Mesenchymal stem cell (in vitro differentiated cells and primary cell): Measurements from ENCODE around the gene TAF4.

Source experiments
- DNase-seq: peaks from one replicate; pipeline ENCODE4 v3.0.0-alpha.2; 2013
- H2AFZ ChIP-seq: one replicate; pipeline ENCODE4 v1.6.1; 2013; ENCODE audit warnings: low read depth, mild to moderate bottlenecking, control low read depth, inconsistent platforms, low read length, moderate library complexity
- H2AK5ac ChIP-seq: 2 replicates; pipeline ENCODE4 v1.6.1; 2013; ENCODE audit warnings: low read length, moderate library complexity, mild to moderate bottlenecking, inconsistent platforms; ENCODE audit not compliant: severe bottlenecking
- H2BK120ac ChIP-seq: one replicate; pipeline ENCODE4 v1.6.1; 2013; ENCODE audit warnings: low read depth, mild to moderate bottlenecking, inconsistent platforms, low read length, moderate library complexity
- H2BK12ac ChIP-seq, 2 experiments: one replicate each; pipeline ENCODE4 v1.6.1; 2013; ENCODE audit warnings: inconsistent platforms in 2 of 2, low read length in 2 of 2, mild to moderate bottlenecking in 2 of 2, moderate library complexity in 2 of 2, control low read depth in 1 of 2
- H2BK15ac ChIP-seq: one replicate; pipeline ENCODE4 v1.6.1; 2013; ENCODE audit warnings: mild to moderate bottlenecking, low read depth, inconsistent platforms; ENCODE audit not compliant: poor library complexity, severe bottlenecking
- H2BK5ac ChIP-seq: 2 replicates; pipeline ENCODE4 v1.6.1; 2013; ENCODE audit warnings: low read depth, mild to moderate bottlenecking, low read length, control low read depth, inconsistent platforms; ENCODE audit not compliant: poor library complexity, severe bottlenecking
- H3K14ac ChIP-seq, 2 experiments: one replicate each; pipeline ENCODE4 v1.6.1; 2013; ENCODE audit warnings: inconsistent platforms in 2 of 2, low read length in 2 of 2, control low read depth in 1 of 2, mild to moderate bottlenecking in 1 of 2, moderate library complexity in 1 of 2
- H3K18ac ChIP-seq, 2 experiments: one replicate each; pipeline ENCODE4 v1.6.1; 2013; ENCODE audit warnings: inconsistent platforms in 2 of 2, low read length in 2 of 2, control low read depth in 1 of 2, low read depth in 1 of 2, mild to moderate bottlenecking in 1 of 2
- H3K23ac ChIP-seq, 2 experiments: one replicate each; pipeline ENCODE4 v1.6.1; 2013; ENCODE audit warnings: inconsistent platforms in 2 of 2, low read length in 2 of 2, mild to moderate bottlenecking in 2 of 2, moderate library complexity in 2 of 2, control low read depth in 1 of 2
- H3K27ac ChIP-seq: 2 replicates; pipeline ENCODE4 v1.5.1; 2013; ENCODE audit warnings: mild to moderate bottlenecking, moderate library complexity, low read length, control low read depth, inconsistent platforms; ENCODE audit not compliant: poor library complexity, severe bottlenecking
- H3K27me3 ChIP-seq, 2 experiments: 2 replicates each; pipeline versions ENCODE4 v1.6.1 to v1.7.0; 2013; ENCODE audit warnings: low read length in 2 of 2, mild to moderate bottlenecking in 2 of 2, moderate library complexity in 2 of 2, control low read depth in 1 of 2, inconsistent platforms in 1 of 2; ENCODE audit not compliant: control insufficient read depth in 1 of 2, insufficient read depth in 1 of 2
- H3K36me3 ChIP-seq, 2 experiments: 2 replicates each; pipeline versions ENCODE4 v1.6.1 to v1.7.0; 2013; ENCODE audit warnings: low read length in 2 of 2, control low read depth in 1 of 2, inconsistent platforms in 1 of 2, low read depth in 1 of 2, mild to moderate bottlenecking in 1 of 2; ENCODE audit not compliant: insufficient read depth in 2 of 2, control insufficient read depth in 1 of 2
- H3K4ac ChIP-seq, 2 experiments: one replicate each; pipeline ENCODE4 v1.6.1; 2013; ENCODE audit warnings: inconsistent platforms in 2 of 2, low read length in 2 of 2, mild to moderate bottlenecking in 2 of 2, moderate library complexity in 2 of 2, control low read depth in 1 of 2, low read depth in 1 of 2
- H3K4me1 ChIP-seq: 2 replicates; pipeline ENCODE4 v1.6.1; 2013; ENCODE audit warnings: low read depth, low read length, control low read depth; ENCODE audit not compliant: control insufficient read depth, insufficient read depth
- H3K4me2 ChIP-seq: 2 replicates; pipeline ENCODE4 v1.6.1; 2013; ENCODE audit warnings: low read length, mild to moderate bottlenecking, inconsistent platforms; ENCODE audit not compliant: poor library complexity, severe bottlenecking
- H3K4me3 ChIP-seq, 2 experiments: 2 replicates each; pipeline versions ENCODE4 v1.5.1 to v1.7.0; 2013; ENCODE audit warnings: low read length in 2 of 2, mild to moderate bottlenecking in 2 of 2, control low read depth in 1 of 2, low read depth in 1 of 2; ENCODE audit not compliant: insufficient read depth in 1 of 2
- H3K79me1 ChIP-seq: replicated peaks from 2 replicates; pipeline ENCODE4 v1.6.1; 2013; ENCODE audit warnings: mild to moderate bottlenecking, control low read depth, low read length, inconsistent platforms; ENCODE audit not compliant: poor library complexity, severe bottlenecking
- H3K9ac ChIP-seq: 2 replicates; pipeline ENCODE4 v1.7.0; 2013; ENCODE audit warnings: mild to moderate bottlenecking, low read length, moderate library complexity
- H3K9me3 ChIP-seq: 2 replicates; pipeline ENCODE4 v1.7.0; 2013; ENCODE audit warnings: mild to moderate bottlenecking, low read length; ENCODE audit not compliant: control insufficient read depth
- H4K8ac ChIP-seq: one replicate; pipeline ENCODE4 v1.6.1; 2013; ENCODE audit warnings: inconsistent platforms, mild to moderate bottlenecking, low read length, moderate library complexity
- H4K91ac ChIP-seq: one replicate; pipeline ENCODE4 v1.6.1; 2013; ENCODE audit warnings: mild to moderate bottlenecking, low read length, inconsistent platforms
- WGBS: methylation state at CpG from one replicate; pipeline ENCODE4 v1.1.7; 2013; ENCODE audit warnings: mixed read lengths; 5-methylcytosine and 5-hydroxymethylcytosine counted together

TAF4 gene

DNA sequence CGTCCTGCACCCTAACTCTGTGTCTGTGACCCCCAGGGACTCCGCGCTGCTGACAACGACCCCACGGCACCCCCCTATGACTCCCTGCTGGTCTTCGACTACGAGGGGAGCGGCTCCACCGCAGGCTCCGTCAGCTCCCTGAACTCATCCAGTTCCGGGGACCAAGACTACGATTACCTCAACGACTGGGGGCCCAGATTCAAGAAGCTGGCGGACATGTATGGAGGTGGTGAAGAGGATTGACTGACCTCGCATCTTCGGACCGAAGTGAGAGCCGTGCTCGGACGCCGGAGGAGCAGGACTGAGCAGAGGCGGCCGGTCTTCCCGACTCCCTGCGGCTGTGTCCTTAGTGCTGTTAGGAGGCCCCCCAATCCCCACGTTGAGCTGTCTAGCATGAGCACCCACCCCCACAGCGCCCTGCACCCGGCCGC is 129.0 kb downstream of the TAF4 start:
- Histone ChIP-seq H3K79me1 (no peaks in the 10 kb centered on the region), H3K18ac (no peak overlapping the region), H3K14ac (no peak overlapping the region), H3K9me3 (no peaks in the 10 kb centered on the region), H3K4me2 (no peak overlapping the region), H2AFZ (no peak overlapping the region), H3K27me3 (peaks cover 6 to 16% of the 10 kb centered on the region in 2 experiments), H3K4ac (no peak overlapping the region), H2BK5ac (no peak overlapping the region), H3K9ac (no peak overlapping the region), H3K4me3 (no peak overlapping the region), H3K27ac (no peak overlapping the region), H3K36me3 (peaks cover 0 to 3% of the 10 kb centered on the region in 2 experiments), H2BK120ac (no peak overlapping the region), H4K91ac (peak overlapping the region; percentile 43), H3K4me1 (peaks cover 6% of the 10 kb centered on the region), H2BK15ac (peak overlapping the region; percentile 32), H2BK12ac (no peak overlapping the region), H3K23ac (no peak overlapping the region), H2AK5ac (no peak overlapping the region), H4K8ac (no peak overlapping the region)
- DNase-seq, result no peak
- 96% methylated on average over 25 of the region's 29 CpGs for WGBS

DNA sequence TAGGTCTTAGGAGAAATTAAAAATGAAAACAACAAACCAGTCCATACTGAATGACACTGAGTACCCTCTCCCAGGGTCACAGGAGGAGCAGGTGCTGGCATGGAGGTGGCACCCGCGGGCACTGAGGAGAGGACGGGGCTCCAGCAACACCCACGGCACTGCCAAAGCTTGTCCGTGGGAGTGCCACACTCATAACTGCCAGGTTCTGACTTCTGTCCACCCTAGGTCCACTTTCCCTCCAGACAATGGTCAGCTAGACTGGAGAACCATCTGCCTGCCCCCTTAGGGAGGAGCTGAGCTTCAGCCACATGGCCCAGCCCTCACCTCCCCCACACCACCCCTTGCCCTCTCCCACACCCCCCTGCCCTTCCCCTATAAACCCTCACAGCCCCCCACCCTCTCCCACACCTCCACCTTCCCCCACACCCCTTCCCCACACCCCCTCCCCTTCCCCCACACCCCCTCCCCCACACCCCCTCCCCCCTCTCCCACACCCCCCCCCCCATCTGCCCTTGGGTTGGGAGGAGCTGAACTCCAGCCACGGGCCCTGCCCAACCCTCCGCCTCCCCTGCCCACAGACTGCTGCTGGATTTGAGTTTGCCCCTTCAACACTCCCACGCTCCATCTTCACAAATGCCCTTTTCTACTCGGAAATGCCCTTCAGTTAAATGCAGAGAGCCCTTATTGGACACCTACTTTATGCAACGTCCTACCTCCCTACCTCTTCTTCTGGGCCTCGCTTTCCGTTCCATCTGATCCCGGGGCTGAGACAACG is 129.6 kb downstream of the TAF4 start:
- Histone ChIP-seq H2AFZ (no peak overlapping the region), H2AK5ac (no peak overlapping the region), H3K4me3 (no peak overlapping the region), H3K79me1 (no peaks in the 10 kb centered on the region), H3K14ac (no peak overlapping the region), H2BK15ac (peak overlapping the region; percentile 32), H3K27me3 (peaks cover 6 to 16% of the 10 kb centered on the region in 2 experiments), H3K18ac (no peak overlapping the region), H3K4me2 (no peak overlapping the region), H4K91ac (peak overlapping the region; percentile 43), H3K36me3 (peaks cover 0 to 3% of the 10 kb centered on the region in 2 experiments), H4K8ac (no peak overlapping the region), H3K4ac (no peak overlapping the region), H3K9ac (no peak overlapping the region), H3K4me1 (peaks cover 6% of the 10 kb centered on the region), H2BK12ac (no peak overlapping the region), H2BK120ac (no peak overlapping the region), H3K9me3 (no peaks in the 10 kb centered on the region), H3K23ac (no peak overlapping the region), H2BK5ac (no peak overlapping the region), H3K27ac (no peak overlapping the region)
- 92% methylated on average over 13 of the region's 14 CpGs for WGBS
- no peak for DNase-seq

GRCh38 chr20:61934716-61935530 is 130.8 kb downstream of the TAF4 start:
- Histone ChIP-seq H4K91ac (no peak overlapping the region), H3K4ac (no peak overlapping the region), H3K36me3 (peaks cover 0 to 3% of the 10 kb centered on the region in 2 experiments), H2BK12ac (no peak overlapping the region), H2BK5ac (no peak overlapping the region), H3K27me3 (peaks cover 6 to 12% of the 10 kb centered on the region in 2 experiments), H3K9ac (no peak overlapping the region), H4K8ac (no peak overlapping the region), H3K4me2 (no peak overlapping the region), H3K4me1 (peaks cover 6% of the 10 kb centered on the region), H3K9me3 (no peaks in the 10 kb centered on the region), H3K23ac (no peak overlapping the region), H2AK5ac (no peak overlapping the region), H3K27ac (no peak overlapping the region), H3K18ac (no peak overlapping the region), H2BK120ac (no peak overlapping the region), H3K4me3 (no peak overlapping the region), H2AFZ (no peak overlapping the region), H3K14ac (no peak overlapping the region), H3K79me1 (no peaks in the 10 kb centered on the region), H2BK15ac (no peak overlapping the region)
- no peak for DNase-seq
- WGBS, result 74% methylated on average over 24 of the region's 24 CpGs
